GM20431 (cell line): ENCODE results near the gene UBIAD1.

ENCODE experiments used
- in situ Hi-C: fragments of 300-500 bp; cut with MseI, MboI; formaldehyde crosslinking; loops from one replicate; pipeline ENCODE4 v1.15.0; 2020; ENCODE audit warnings: low sequenced_read_pairs; ENCODE audit not compliant: unreplicated experiment

UBIAD1 gene

DNA sequence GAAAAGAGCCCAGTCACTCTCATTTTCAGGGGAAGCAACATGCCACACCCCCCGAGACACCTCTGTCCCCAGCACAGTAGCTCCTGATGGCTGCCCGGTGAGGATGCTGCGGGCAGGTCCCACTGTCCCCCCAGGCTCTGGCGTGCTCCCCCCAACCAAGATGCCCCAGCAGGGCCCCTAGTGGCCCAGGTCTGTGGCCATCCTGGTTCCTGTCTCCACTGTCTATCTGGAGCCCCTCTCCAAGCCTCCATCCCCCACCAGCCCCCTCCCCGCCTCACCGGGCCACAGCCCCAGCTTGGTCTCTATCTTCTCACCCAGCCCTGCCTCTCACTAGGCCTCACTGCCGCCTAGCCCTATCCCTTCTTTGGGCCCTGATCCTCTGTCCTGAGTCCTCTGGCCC lies 61.8 kb downstream of the UBIAD1 start:
- in situ Hi-C loops, result no loop called here

DNA sequence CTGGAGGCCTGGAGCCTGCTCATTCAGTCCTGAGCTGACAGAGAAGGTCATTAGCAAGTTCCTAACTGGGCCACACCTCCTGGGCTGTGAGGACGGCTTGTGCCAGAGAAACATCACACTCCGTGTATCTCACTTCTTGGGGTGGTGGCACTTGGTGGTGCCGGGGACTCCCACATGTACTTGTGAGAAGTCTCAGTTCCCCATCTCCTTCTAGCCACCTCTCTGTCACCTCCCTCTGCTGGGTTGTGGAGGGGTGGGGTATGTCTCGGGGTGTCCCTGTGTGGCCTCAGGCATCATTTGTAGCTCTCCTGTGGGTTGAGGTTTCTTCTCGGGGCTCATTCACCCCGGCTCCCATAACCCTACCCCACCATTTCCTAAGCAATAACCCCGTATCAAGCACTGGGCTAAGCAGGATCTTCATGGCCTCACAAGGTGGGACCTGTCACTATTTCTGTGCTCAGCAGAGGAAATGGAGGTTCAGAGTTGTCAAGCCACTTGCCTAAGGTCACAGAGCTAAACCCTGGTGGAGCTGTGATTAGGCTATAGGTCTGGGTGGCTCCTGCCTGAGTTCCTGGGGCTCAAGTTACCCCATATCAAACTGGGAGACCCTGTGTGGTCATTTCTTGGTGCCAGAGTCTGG lies 62.5 kb downstream of the UBIAD1 start:
- in situ Hi-C loops, result no loop called here

DNA sequence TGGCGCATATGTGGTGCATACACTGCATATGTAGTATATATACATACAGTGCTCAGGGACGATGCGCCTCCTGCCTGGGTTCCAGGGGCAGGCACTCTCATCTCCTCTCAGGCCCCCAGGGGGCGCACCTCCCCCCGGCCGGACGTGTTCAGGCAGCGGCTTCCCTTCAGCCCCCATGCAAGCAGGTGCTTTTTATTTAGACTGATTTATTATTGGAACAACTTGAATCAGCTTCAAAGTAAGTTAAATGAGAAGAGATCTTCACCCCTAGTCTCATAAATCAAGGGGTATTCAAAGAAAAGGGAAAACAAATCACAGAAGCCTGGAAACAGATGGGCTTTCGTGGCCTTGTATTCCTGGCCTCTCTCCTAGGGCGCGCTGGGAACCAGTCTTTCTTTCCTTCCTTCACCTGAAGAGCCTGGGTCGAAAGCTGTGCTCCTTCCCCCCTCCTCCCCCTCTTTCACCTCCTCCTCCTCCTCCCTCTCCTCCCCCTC lies 64.6 kb downstream of the UBIAD1 start:
- in situ Hi-C loops, result no loop called here
